Activated CD8-positive, alpha-beta T cell treated with anti-CD3 and anti-CD28 coated beads for 36 hours (primary cell): ENCODE data around the gene ADAMTSL3. TPM values are rescaled to one million over a fixed set of nuclear protein-coding genes. Genes with fewer than 3 reads are reported as not detected.

ENCODE experiments used
- ATAC-seq: fragments of 200-7000 bp; cut with Tn5 transposase; one replicate; pipeline ENCODE4 v1.10.0; 2021; ENCODE audit warnings: mild to moderate bottlenecking, moderate library complexity
- CTCF ChIA-PET: fragments of 350-600 bp; sonication (Branson Sonifier 250); formaldehyde crosslinking; loops from one replicate; lab custom pipeline; 2021; ENCODE audit warnings: antibody characterized with exemption; lab: Charles Lee
- POLR2A ChIA-PET: fragments of 350-600 bp; sonication (Branson Sonifier 250); formaldehyde crosslinking; loops from one replicate; lab custom pipeline; 2021; ENCODE audit warnings: antibody characterized with exemption; lab: Charles Lee
- DNase-seq: peaks from one replicate; pipeline ENCODE4 v3.0.0-alpha.2; 2020
- H3K27ac Mint-ChIP-seq: one replicate; pipeline ENCODE4 v1.8.0; 2021; ENCODE audit warnings: mild to moderate bottlenecking, mixed read lengths
- H3K27me3 Mint-ChIP-seq: one replicate; pipeline ENCODE4 v1.8.0; 2021; ENCODE audit warnings: mixed read lengths
- H3K36me3 Mint-ChIP-seq: one replicate; pipeline ENCODE4 v1.8.0; 2021; ENCODE audit warnings: low read depth, mixed read lengths
- H3K4me1 Mint-ChIP-seq: one replicate; pipeline ENCODE4 v1.8.0; 2021; ENCODE audit warnings: low read depth, mixed read lengths
- H3K4me3 Mint-ChIP-seq: one replicate; pipeline ENCODE4 v1.8.0; 2021; ENCODE audit warnings: mild to moderate bottlenecking, moderate library complexity, mixed read lengths
- H3K9me3 Mint-ChIP-seq: one replicate; pipeline ENCODE4 v1.8.0; 2021; ENCODE audit warnings: mixed read lengths
- intact Hi-C: fragments of 100-400 bp; cut with micrococcal nuclease; formaldehyde crosslinking; loops from one replicate; pipeline ENCODE4 v1.10.0; 2022
- total RNA-seq, 2 experiments: library from RNA; stranded (reverse); gene quantifications; one replicate each; pipeline ENCODE4 v1.2.3, GENCODE V29; 2021
- TF ChIP-seq, protein P1 (sequence below): fragments of 200-600 bp; IDR thresholded peaks from one replicate; pipeline ENCODE4 v1.8.0; 2022; ENCODE audit warnings: antibody characterized with exemption, mild to moderate bottlenecking

ADAMTSL3 gene
- total RNA-seq, 2 experiments from 2014 or later: not detected

DNA sequence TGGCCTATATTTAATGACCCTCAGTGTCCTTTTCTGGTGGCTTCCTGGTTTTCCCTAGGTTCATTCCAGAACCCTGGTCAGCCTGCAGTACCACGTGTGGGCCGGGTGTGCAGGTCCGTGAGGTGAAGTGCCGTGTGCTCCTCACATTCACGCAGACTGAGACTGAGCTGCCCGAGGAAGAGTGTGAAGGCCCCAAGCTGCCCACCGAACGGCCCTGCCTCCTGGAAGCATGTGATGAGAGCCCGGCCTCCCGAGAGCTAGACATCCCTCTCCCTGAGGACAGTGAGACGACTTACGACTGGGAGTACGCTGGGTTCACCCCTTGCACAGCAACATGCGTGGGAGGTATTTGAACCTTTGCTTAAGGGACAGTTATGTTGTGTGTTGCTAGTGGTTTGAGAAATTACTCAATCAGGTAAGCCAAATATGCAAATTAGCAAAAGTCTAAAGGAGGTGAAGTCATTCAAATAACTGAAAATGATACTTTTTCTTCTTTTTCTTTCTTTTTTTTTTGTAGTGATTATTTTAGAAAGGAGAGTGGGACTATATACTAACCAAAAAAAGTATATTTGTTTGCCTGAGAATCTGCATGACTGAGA is 259.2 kb downstream of the ADAMTSL3 start:
- ATAC-seq (no peak), DNase-seq (no peak)
- CTCF ChIA-PET: no interaction called here
- H3K9me3 Mint-ChIP-seq: peaks cover 3% of the 10 kb centered on the region
- H3K27ac Mint-ChIP-seq: no peak overlapping the region
- no peak overlapping the region for H3K4me3 Mint-ChIP-seq
- POLR2A ChIA-PET: no interaction called here
- peaks cover 12% of the 10 kb centered on the region for H3K27me3 Mint-ChIP-seq
- intact Hi-C loops: no loop called here
- H3K4me1 Mint-ChIP-seq: no peaks in the 10 kb centered on the region
- H3K36me3 Mint-ChIP-seq: no peaks in the 10 kb centered on the region
- TF ChIP-seq, protein P1, sequence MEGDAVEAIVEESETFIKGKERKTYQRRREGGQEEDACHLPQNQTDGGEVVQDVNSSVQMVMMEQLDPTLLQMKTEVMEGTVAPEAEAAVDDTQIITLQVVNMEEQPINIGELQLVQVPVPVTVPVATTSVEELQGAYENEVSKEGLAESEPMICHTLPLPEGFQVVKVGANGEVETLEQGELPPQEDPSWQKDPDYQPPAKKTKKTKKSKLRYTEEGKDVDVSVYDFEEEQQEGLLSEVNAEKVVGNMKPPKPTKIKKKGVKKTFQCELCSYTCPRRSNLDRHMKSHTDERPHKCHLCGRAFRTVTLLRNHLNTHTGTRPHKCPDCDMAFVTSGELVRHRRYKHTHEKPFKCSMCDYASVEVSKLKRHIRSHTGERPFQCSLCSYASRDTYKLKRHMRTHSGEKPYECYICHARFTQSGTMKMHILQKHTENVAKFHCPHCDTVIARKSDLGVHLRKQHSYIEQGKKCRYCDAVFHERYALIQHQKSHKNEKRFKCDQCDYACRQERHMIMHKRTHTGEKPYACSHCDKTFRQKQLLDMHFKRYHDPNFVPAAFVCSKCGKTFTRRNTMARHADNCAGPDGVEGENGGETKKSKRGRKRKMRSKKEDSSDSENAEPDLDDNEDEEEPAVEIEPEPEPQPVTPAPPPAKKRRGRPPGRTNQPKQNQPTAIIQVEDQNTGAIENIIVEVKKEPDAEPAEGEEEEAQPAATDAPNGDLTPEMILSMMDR: no peak

DNA sequence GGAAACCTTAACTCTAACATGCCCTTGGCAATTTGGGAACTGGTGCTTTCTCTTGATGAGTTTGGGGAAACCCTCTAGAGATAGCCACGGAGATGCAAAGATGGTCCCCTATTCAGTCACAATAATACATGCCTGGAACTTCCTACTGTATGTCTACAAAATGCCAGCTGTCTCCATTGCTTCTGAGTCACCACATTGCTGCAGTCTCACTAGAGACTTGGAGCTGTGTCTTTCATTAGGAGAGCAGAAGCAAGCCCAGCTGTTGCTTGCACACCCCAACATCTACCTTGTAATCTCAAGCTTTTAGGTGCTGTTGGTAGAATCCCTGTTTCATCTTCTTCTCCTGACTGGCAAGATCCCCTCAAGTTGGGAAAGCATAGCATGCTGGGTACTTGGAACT is 261.0 kb downstream of the ADAMTSL3 start:
- Mint-ChIP-seq H3K27me3 (peaks cover 14% of the 10 kb centered on the region), H3K27ac (no peak overlapping the region), H3K9me3 (peaks cover 2% of the 10 kb centered on the region), H3K4me3 (no peak overlapping the region), H3K4me1 (peaks cover 16% of the 10 kb centered on the region), H3K36me3 (no peaks in the 10 kb centered on the region)
- ATAC-seq: no peak
- TF ChIP-seq, protein P1: no peak
- POLR2A ChIA-PET: no interaction called here
- no peak for DNase-seq
- CTCF ChIA-PET: no interaction called here
- intact Hi-C loops: no loop called here

DNA sequence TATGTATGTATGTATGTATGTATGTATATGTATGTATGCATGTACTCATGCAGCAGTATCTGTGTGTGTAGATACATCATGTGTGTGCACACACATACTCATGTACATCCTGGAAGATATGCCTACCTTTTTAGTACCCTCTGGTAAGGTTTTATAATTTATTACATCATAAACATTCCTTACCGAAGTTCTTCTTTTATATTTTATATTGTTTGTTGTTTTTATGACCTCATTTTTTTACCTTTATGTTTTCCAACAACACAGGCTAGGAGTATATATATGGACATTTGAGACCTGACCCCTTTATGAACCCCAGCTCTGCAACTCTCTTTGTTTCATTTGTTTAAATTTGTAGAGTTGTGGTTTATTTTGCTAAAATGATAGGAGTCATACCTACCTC is 263.5 kb downstream of the ADAMTSL3 start:
- no peaks in the 10 kb centered on the region for H3K36me3 Mint-ChIP-seq
- TF ChIP-seq, protein P1: no peak
- intact Hi-C loops: no loop called here
- H3K4me1 Mint-ChIP-seq: peaks cover 19% of the 10 kb centered on the region
- no peaks in the 10 kb centered on the region for H3K9me3 Mint-ChIP-seq
- CTCF ChIA-PET: no interaction called here
- POLR2A ChIA-PET: no interaction called here
- H3K27me3 Mint-ChIP-seq: peaks cover 9% of the 10 kb centered on the region
- no peak for DNase-seq
- no peak for ATAC-seq
- no peak overlapping the region for H3K4me3 Mint-ChIP-seq
- H3K27ac Mint-ChIP-seq: no peak overlapping the region

DNA sequence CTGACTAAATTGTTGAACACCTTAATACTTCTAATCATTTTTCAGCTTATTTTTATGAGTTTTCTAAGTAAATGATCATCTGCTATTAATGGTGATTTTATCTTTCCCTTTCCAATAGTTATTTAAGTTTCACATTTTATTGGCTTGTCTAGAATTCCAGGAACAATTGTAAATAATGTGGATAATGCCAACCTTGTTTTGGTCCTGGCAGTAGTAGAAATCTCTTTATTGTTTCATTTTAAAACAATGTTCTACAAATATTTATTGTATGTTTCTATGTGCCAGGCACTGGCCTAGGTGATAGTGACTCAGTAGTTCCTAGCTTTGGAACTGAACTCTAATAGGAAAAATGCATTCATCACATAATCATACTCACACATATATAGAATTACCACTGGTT is 264.1 kb downstream of the ADAMTSL3 start:
- Mint-ChIP-seq H3K4me3 (no peak overlapping the region), H3K9me3 (no peaks in the 10 kb centered on the region), H3K4me1 (peaks cover 19% of the 10 kb centered on the region), H3K27ac (no peak overlapping the region), H3K36me3 (no peaks in the 10 kb centered on the region), H3K27me3 (peaks cover 7% of the 10 kb centered on the region)
- TF ChIP-seq, protein P1: no peak
- intact Hi-C loops: no loop called here
- ChIA-PET POLR2A (interaction anchor here (0.7 kb wide), 1 partner anchor 16 kb away, joined by 3 read pairs; no protein-coding TSS in a partner anchor), CTCF (no interaction called here)
- no peak for ATAC-seq
- DNase-seq: no peak

DNA sequence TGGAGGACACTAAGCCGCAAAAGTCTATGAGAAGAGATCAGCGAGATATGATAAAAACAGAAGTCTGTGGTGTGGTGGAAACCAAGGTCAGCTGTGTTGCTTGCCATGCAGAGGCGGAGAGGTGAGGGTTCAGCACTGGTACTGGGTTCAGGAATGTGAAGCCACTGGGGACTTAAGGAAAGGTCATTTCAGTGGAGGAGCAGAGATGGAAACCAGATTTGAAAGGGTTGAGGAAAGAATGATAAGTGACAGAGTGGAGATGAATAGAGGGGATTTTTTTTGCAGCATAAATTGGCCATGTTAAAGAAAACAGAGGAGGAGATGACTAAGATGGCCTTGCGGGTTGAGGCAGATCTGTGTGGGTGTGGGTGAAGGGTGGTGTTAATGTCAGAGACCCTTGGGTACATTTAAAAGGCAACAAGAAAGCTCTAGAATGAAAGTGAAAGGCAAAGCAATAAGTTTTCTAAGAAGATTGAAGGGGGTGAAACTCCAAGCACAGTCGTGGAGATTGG is 265.5 kb downstream of the ADAMTSL3 start:
- H3K27me3 Mint-ChIP-seq: peaks cover 7% of the 10 kb centered on the region
- peaks cover 19% of the 10 kb centered on the region for H3K4me1 Mint-ChIP-seq
- intact Hi-C loops: no loop called here
- H3K9me3 Mint-ChIP-seq: no peaks in the 10 kb centered on the region
- ATAC-seq (peak; percentile 90), DNase-seq (peak; percentile 79)
- TF ChIP-seq, protein P1: no peak
- CTCF ChIA-PET: no interaction called here
- no peaks in the 10 kb centered on the region for H3K36me3 Mint-ChIP-seq
- no peak overlapping the region for H3K4me3 Mint-ChIP-seq
- POLR2A ChIA-PET: no interaction called here
- H3K27ac Mint-ChIP-seq: peak overlapping the region; percentile 14
